ENCODE data around the gene ZNF385C. TPM values are rescaled to one million over a fixed set of nuclear protein-coding genes. Genes with fewer than 3 reads are reported as not detected.

ZNF385C gene
- total RNA-seq, 2 experiments from 2014 or later: 0.40 to 0.58 TPM

DNA sequence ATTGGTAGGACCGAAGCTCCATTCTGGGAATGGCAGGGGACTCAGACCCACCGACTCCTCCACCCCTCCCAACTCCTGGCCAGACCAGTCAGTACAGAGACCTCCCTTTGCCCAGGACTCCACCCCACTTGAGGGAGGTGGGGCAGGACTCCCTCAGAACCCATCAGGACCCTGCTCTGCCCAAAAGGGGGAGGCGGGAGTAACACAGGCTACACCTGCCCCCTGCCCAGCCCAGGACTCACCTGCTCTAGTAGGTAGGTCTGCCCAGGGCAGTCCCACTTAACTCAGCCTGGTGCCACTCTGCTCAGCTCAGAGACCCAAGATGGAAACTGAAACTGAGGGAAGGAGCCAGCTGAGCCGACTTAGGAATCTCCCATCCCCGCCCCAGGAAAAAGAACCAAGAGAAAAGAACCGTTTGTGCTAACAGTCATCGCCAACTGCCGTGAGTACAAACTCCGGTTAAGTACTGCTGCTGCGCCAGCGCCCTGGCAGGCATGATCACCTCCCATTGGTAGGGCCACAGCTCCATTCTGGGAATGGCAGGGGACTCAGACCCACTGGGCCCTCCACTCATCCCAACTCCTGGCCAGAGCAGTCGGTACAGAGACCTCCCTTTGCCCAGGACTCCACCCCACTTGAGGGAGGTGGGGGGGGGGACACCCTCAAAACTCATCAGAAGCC, 13.7 kb upstream of the ZNF385C start:
- Mint-ChIP-seq H3K4me3 (peak overlapping the region; percentile 88), H3K36me3 (peaks cover 21% of the 10 kb centered on the region), H3K4me1 (peaks cover 35% of the 10 kb centered on the region), H3K27me3 (no peaks in the 10 kb centered on the region), H3K9me3 (no peaks in the 10 kb centered on the region), H3K27ac (peak overlapping the region; percentile 97)
- DNase-seq (peak; percentile 63), ATAC-seq (ENCODE audit: low read depth) (peak; percentile 10)
- POLR2A ChIA-PET: interaction anchor here (0.7 to 4.5 kb wide), 25 partner anchors 9 to 424 kb away, joined by 3 to 108 read pairs (median 7); partner anchors contain the start of genes ACLY, CNP, DNAJC7 and GHDC

DNA sequence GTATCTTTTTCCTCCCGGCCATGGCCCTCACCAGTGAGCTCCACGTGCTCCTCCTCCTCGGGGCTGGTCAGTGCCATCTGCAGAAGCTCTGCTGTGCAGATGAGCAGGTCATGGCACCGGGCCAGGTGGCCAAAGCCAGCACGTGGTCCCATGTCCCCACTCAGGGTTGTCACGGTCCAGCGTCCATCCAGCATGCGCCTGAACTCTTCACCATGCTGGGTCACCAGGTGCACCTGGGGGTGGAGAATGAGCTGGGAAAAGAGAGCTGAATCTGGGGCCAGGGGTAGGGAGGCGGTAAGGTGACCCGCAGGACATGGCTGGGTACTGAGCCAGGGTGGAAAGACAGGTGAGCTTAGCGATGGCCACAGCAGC, 13.0 kb upstream of the ZNF385C start:
- Mint-ChIP-seq H3K36me3 (peaks cover 21% of the 10 kb centered on the region), H3K27ac (peak overlapping the region; percentile 97), H3K27me3 (no peaks in the 10 kb centered on the region), H3K9me3 (no peaks in the 10 kb centered on the region), H3K4me1 (peaks cover 31% of the 10 kb centered on the region), H3K4me3 (peak overlapping the region; percentile 88)
- DNase-seq (no peak), ATAC-seq (ENCODE audit: low read depth) (no peak)
- POLR2A ChIA-PET: interaction anchor here (1.1 to 4.5 kb wide), 17 partner anchors 9 to 193 kb away, joined by 3 to 108 read pairs (median 9); partner anchors contain the start of genes ACLY, CNP, DNAJC7 and GHDC

DNA sequence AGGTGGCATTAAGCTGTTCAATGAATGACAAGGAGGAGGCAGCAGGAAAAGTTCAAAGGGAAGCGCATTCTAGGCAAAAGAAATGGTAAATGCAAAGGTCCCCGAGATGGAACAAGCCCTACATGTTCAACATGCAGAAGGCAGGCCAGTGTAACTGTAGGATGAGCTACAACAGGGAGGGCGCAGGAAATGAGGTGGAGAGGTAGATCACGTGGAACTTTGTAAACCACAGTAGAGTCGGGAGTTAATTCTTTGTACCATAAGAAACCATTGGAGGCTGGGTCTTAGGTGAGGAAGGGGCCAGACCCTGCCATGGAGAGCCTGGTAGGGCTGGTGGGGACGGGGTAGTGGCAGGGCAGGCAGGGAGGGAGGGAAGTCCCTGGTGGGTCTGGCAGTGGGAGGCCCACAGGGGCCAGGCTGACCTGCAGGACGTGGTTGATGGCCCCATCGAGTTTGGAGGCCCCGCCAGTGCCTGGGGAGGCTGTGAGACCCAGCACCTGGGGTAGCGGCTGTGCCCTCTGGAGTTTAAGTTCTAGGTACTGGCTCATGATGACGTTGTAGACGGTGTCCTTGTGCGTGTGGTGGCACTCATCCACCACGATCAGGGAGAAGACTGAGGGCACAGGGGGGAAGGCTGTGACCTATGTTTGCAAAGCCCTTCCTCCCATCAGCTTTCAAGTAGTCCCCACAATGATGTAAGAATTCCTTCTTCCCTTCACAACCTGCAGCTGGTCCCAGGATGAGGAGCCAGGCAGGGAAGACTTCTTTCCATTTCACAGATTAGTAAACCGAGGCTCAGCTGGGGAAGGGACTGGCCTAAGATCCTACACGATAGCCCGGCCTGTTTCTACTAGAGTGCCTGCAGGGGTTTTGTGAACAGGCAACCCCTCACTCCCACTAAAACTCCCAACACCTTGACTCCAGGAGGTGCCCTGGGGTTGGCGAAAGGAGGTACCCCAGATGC, 12.3 kb upstream of the ZNF385C start:
- Mint-ChIP-seq H3K36me3 (peaks cover 21% of the 10 kb centered on the region), H3K27me3 (no peaks in the 10 kb centered on the region), H3K4me3 (peak overlapping the region; percentile 88), H3K27ac (peak overlapping the region; percentile 97), H3K4me1 (peaks cover 33% of the 10 kb centered on the region), H3K9me3 (no peaks in the 10 kb centered on the region)
- POLR2A ChIA-PET: interaction anchor here (0.7 to 4.5 kb wide), 11 partner anchors 8 to 192 kb away, joined by 3 to 108 read pairs (median 6); partner anchors contain the start of genes ACLY, CNP, DNAJC7 and HSPB9
- DNase-seq (no peak), ATAC-seq (ENCODE audit: low read depth) (no peak)

DNA sequence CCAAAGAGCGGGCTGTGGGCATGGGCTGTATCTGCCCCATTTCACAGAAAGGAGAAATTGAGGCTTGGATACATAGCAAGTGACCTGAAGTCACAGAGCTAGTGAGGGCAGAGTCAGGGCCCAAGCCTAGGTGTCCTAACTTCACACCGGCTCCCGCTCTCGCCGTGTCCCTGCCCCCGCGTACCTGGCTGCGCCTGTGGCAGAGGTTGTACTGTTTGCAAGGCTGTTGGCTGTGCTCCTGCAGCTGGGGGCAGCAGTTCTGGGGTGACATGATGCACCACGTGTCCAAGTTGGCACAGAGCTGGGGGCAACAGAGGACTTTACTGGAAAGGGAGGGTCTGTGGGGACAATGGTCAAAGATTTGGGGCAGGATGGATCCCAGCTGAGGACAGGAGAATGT, 10.8 kb upstream of the ZNF385C start:
- Mint-ChIP-seq H3K27ac (no peak overlapping the region), H3K36me3 (peaks cover 27% of the 10 kb centered on the region), H3K27me3 (no peaks in the 10 kb centered on the region), H3K4me1 (peaks cover 33% of the 10 kb centered on the region), H3K9me3 (no peaks in the 10 kb centered on the region), H3K4me3 (no peak overlapping the region)
- no peak for DNase-seq
- POLR2A ChIA-PET: interaction anchor here (1.5 to 2.2 kb wide), 3 partner anchors 9 to 142 kb away, joined by 5 to 8 read pairs (median 8); partner anchors contain the start of genes CNP and KAT2A
- no peak for ATAC-seq (ENCODE audit: low read depth)

- Mint-ChIP-seq H3K9me3 (no peaks in the 10 kb centered on the region), H3K27me3 (no peaks in the 10 kb centered on the region), H3K36me3 (peaks cover 29% of the 10 kb centered on the region), H3K4me3 (peak overlapping the region; percentile 61), H3K4me1 (peaks cover 31% of the 10 kb centered on the region), H3K27ac (peak overlapping the region; percentile 76)
- DNase-seq (peak; percentile 98), ATAC-seq (ENCODE audit: low read depth) (peak; percentile 60)
- POLR2A ChIA-PET: interaction anchor here (0.6 to 2.2 kb wide), 8 partner anchors 10 to 141 kb away, joined by 3 to 8 read pairs (median 4); partner anchors contain the start of genes CNP, DNAJC7 and KAT2A
Observed at GRCh38 chr17:42107597-42108576, 9.6 kb upstream of the ZNF385C start.

GRCh38 chr17:42107124-42107523, 8.9 kb upstream of the ZNF385C start:
- no peaks in the 10 kb centered on the region for H3K9me3 Mint-ChIP-seq
- POLR2A ChIA-PET: interaction anchor here (0.6 to 2.2 kb wide), 8 partner anchors 11 to 140 kb away, joined by 3 to 8 read pairs (median 4); partner anchors contain the start of genes C17orf113, CNP and DNAJC7
- peaks cover 29% of the 10 kb centered on the region for H3K36me3 Mint-ChIP-seq

DNA sequence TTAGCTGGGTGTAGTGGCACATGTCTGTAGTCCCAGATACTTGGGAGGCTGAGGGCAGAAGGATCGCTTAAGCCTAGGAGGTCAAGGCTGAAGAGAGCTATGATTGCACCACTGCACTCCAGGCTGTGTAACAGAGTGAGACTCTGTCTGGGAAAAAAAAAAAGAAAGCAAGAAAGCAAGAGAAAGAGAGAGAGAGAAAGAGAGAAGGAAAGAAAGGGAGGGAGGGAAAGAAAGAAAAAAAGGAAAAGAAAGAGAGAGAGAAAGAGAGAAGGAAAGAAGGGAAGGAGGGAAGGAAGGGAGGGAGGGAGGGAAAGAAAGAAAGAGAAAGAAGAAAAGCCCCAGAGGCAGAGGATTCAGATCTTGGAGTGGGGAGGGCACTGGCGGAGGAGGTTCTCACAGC, 7.7 kb upstream of the ZNF385C start:
- H3K27me3 Mint-ChIP-seq: no peaks in the 10 kb centered on the region
- POLR2A ChIA-PET: interaction anchor here (0.6 to 1.5 kb wide), 2 partner anchors 75 to 86 kb away, joined by 3 read pairs; no protein-coding TSS in a partner anchor
- ATAC-seq (ENCODE audit: low read depth): no peak

More at GRCh38 chr17:42107124-42107523, 8.9 kb upstream of the ZNF385C start:
- DNase-seq (no peak), ATAC-seq (ENCODE audit: low read depth) (no peak)
- no peaks in the 10 kb centered on the region for H3K27me3 Mint-ChIP-seq
- H3K27ac Mint-ChIP-seq: no peak overlapping the region
- peaks cover 28% of the 10 kb centered on the region for H3K4me1 Mint-ChIP-seq
- peak overlapping the region; percentile 61 for H3K4me3 Mint-ChIP-seq

GRCh38 chr17:42104264-42104663, 6.0 kb upstream of the ZNF385C start:
- Mint-ChIP-seq H3K27ac (no peak overlapping the region), H3K4me1 (peaks cover 13% of the 10 kb centered on the region), H3K9me3 (no peaks in the 10 kb centered on the region), H3K4me3 (no peak overlapping the region), H3K27me3 (no peaks in the 10 kb centered on the region), H3K36me3 (peaks cover 22% of the 10 kb centered on the region)
- POLR2A ChIA-PET: interaction anchor here (1.1 to 4.8 kb wide), 2 partner anchors 9 to 79 kb away, joined by 3 to 28 read pairs; partner anchors contain the start of gene DHX58
- no peak for ATAC-seq (ENCODE audit: low read depth)
- DNase-seq: no peak

More for the DNA sequence above, 7.7 kb upstream of the ZNF385C start:
- H3K4me3 Mint-ChIP-seq: peak overlapping the region; percentile 19
- H3K9me3 Mint-ChIP-seq: no peaks in the 10 kb centered on the region
- H3K27ac Mint-ChIP-seq: no peak overlapping the region
- H3K4me1 Mint-ChIP-seq: peaks cover 24% of the 10 kb centered on the region
- H3K36me3 Mint-ChIP-seq: peaks cover 31% of the 10 kb centered on the region
- no peak for DNase-seq

GRCh38 chr17:42103221-42103954, 5.1 kb upstream of the ZNF385C start:
- Mint-ChIP-seq H3K9me3 (no peaks in the 10 kb centered on the region), H3K27ac (no peak overlapping the region), H3K4me3 (no peak overlapping the region), H3K27me3 (no peaks in the 10 kb centered on the region), H3K4me1 (peaks cover 9% of the 10 kb centered on the region), H3K36me3 (peaks cover 19% of the 10 kb centered on the region)
- ATAC-seq (ENCODE audit: low read depth) (no peak), DNase-seq (no peak)
- POLR2A ChIA-PET: interaction anchor here (1.1 to 4.8 kb wide), 2 partner anchors 10 to 78 kb away, joined by 3 to 28 read pairs; partner anchors contain the start of gene DHX58

- H3K27me3 Mint-ChIP-seq: peaks cover 15% of the 10 kb centered on the region
- H3K4me1 Mint-ChIP-seq: peaks cover 8% of the 10 kb centered on the region
- ATAC-seq (ENCODE audit: low read depth) (peak; percentile 58), DNase-seq (peak; percentile 80)
- H3K9me3 Mint-ChIP-seq: no peaks in the 10 kb centered on the region
- POLR2A ChIA-PET: interaction anchor here (0.6 to 4.8 kb wide), 5 partner anchors 11 to 85 kb away, joined by 3 to 28 read pairs (median 3); partner anchors contain the start of genes DHX58 and DNAJC7
- H3K36me3 Mint-ChIP-seq: peaks cover 14% of the 10 kb centered on the region
- H3K27ac Mint-ChIP-seq: no peak overlapping the region
- no peak overlapping the region for H3K4me3 Mint-ChIP-seq
Observed at GRCh38 chr17:42101513-42102292, 3.4 kb upstream of the ZNF385C start.

All from activated naive CD8-positive, alpha-beta T cell treated with anti-CD3 and anti-CD28 coated beads, Interleukin-2, amount 10 ng/mL, durations not matched to agents 7 days and 5 days (primary cell).